A204.1 (cell line): ENCODE measurements around the gene BIN1.
"Not testable (repeated sequence)": the region's sequence is repeated elsewhere in the genome, so short reads cannot be mapped to it uniquely, and the experiment has no call there.

ENCODE experiments used
- FAIRE-seq: peaks from 2 replicates; lab custom pipeline; 2012; peaks lifted over from hg19 to GRCh38; lab: Jason Lieb, UNC

The BIN1 gene

DNA sequence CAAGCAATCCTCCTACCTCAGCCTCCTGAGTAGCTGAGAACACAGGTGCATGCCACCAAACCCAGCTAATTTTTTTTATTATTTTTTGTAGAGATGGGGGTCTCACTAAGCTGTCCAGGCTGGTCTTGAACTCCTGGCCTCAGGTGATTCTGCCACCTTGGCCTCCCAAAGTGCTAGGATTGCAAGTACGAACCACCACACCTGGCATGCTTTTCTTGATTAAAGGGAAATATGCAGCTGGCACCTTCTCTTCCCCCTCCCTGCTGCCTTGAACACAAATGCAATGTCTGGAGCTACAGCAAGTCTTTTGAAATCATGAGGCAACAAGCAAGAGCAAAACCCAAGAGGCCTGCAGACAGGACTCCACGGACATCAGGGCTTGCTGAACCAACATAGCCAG, 26.8 kb upstream of the BIN1 start:
- FAIRE-seq: no peak

DNA sequence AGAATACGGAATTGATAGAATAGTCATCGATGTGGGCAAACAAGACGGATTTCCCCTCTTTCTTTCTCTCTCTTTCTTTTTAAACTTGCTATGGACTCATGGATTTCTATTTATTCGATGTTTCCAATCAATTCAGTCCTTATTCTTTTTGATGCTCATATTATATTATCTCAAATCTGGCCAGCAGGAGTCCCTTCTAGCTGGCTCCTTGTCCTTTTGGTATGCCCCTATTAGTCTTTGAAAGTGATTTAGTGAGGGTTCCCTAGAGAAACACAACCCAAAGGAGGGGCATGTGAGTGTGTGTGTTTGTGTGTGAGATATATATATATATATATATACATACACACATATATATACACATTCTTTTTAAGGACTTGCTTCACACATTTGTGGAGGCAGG, 23.5 kb upstream of the BIN1 start:
- FAIRE-seq: no peak

DNA sequence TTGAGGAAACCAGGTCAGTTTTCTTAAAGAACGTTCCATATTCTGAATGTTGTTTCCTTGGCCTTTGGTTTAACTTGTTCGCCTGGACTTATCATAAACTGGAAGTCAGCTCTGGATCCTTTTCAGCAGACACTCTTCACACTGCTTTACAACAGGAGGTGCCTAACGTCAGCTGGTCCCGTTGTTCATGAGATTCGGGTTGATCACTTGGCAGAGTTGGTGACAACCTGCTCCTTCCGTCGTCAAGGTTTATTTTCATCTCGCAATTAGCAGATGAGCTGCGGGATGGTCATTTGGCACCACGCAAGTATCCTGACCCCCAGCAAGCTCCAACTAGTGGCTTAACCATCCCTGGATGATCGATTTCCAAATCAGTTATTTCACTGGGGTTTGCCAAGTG, 23.0 kb upstream of the BIN1 start:
- no peak for FAIRE-seq

DNA sequence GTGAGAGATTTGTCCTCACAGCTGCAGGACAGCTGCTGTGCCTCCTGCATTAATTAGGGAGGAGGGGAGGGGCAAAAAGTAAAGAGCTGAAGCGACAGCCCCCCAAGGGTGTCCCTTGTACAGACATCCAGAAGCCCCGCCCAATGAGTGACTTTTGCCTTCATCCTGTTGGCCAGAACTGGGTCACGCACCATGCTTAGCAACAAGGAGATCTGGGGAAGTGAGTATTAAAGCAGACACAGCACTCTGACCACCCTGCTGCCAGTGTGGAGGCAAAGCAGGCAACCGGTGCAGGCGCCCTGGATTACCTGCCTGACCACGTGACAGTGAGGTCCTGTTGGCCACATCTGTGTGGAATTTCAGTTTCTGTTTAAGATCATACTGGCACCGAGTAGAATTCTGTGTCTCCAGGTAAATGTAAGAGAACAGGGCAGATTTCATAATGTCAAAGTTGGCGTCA, 21.5 kb upstream of the BIN1 start:
- no peak for FAIRE-seq

- FAIRE-seq: no peak
Measured at GRCh38 chr2:127125821-127126220, 18.9 kb upstream of the BIN1 start.

DNA sequence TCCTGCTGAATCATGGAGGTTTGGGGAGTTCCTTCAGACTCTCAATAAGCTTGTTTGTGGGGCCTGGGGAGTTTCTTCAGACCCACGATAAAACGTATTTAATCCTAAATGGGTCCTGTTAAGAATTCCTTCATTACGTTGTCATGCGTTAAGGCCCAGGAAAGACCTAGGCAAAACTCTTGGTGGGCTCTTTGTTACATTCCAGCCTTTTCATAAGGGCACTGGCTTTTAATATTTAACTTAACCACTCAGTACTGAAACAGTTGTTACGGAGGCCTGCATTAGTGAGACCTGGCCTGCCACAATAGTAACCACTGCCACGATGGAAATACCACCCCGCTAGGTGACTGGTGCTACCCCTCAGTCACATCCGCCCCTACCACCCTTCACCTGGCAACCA, 17.5 kb upstream of the BIN1 start:
- no peak for FAIRE-seq

GRCh38 chr2:127122361-127123027, 15.5 kb upstream of the BIN1 start:
- no peak for FAIRE-seq

DNA sequence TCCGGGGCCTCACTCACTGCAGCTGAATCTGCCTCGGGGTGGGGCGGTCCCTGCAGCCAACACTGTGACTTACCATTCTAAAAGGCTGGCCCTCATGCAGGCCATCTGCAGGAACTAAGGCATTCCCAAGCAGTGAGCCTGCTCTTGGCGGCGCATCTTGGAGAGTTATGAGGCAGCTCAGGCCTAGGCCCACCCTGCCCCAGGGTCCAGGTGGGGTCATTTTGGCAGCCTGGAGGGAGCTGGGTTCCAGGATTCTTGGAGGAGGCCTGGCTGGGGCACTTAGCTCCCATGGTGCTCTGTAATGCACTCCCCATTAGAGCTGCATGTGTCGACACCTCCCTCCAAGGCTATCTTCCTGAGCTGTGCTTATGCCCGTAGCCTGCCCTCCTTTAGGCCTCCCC, 14.8 kb upstream of the BIN1 start:
- FAIRE-seq: no peak

- no peak for FAIRE-seq
Measured at GRCh38 chr2:127121353-127121752, 14.4 kb upstream of the BIN1 start.

GRCh38 chr2:127120408-127120807, 13.5 kb upstream of the BIN1 start:
- not testable (repeated sequence) for FAIRE-seq

DNA sequence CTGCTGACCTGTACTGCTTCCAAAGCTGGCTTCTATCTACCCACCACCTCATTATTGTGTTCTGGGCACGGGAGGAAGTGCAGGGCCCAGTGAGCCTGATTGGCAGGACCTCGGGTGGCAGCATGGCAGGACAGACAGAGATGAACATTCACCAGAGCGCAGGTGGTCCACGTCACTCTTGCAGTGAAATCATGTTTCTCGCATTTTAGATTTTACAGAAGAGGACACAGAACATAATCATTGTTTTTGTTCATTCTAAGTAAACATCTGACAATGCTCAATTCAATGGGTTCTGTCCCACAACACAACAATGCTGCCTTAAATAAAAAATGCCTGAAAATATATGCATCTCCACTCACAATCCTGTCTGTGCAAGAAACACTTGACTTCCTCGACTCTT, 11.5 kb upstream of the BIN1 start:
- FAIRE-seq: no peak

GRCh38 chr2:127118038-127118437, 11.1 kb upstream of the BIN1 start:
- FAIRE-seq: no peak

- FAIRE-seq: no peak
Measured at GRCh38 chr2:127117603-127118002, 10.6 kb upstream of the BIN1 start.

GRCh38 chr2:127115471-127116199, 8.7 kb upstream of the BIN1 start:
- no peak for FAIRE-seq

- FAIRE-seq: no peak
Measured at GRCh38 chr2:127110985-127111384, 4.0 kb upstream of the BIN1 start.

DNA sequence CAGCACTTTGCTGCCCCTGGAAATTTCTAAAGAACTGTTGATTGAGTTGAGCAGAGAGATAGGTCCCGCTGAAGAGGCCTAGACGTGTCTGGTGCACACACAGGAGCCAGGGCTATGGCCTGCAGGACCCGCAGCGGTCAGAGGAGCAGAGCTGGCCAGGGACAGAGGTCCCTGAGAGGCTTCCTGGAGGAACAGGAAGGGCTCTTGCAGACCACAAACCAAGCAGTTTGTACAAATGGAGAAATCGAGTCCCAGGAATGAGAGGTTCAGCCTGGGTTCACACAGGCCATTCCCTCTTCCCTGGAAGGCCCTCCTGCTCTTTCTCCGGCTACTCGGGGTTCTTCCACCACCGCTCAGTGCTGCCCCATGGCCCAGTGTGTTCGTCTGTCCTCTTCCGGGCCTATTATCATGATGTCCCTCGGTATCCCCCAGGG, 1.2 kb upstream of the BIN1 start:
- no peak for FAIRE-seq

DNA sequence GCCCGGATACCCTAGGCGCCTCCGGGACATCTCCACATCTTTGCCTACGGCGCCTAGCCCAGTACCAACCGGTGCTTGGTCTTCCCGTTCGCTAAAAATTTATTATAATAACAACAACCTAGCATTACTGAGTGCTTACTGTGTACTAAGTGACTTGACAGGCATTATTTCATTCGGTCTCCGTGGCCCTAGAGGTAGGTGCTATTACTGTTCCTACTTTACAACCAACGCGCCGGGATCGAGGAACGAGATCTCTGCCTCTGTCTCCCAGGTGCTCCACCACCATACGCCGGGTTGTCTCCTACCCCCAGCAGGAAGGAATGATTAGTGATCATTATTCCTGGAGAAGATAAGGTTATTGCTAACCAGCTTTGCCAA, 657 bp upstream of the BIN1 start:
- no peak for FAIRE-seq

DNA sequence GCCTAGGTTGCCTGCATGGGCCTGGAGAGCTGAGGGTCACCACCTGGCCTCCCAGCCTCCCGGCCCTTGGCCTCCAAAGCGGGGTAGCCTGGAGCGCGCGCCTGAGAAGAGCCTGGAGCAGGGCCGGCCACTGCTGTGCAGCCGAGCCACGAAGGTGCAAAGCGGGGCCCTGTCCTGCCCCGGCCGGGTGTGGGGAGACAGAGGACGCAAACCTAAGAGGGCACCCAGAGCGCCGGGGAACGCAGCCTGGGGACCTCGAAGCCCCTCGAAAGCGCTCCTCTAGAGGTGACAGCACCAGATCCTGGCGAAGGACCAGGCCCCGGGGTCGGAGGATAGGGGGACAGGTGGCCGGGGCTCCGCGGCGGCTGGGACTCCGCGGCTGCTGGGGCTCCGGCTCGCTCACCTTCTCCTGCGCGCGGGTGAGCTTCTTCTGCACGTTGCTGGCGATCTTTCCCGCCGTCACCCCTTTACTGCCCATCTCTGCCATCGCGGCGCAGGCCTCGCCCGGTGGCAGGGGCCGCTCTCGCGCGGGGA, 430 bp downstream of the BIN1 start:
- FAIRE-seq: no peak

- no peak for FAIRE-seq
Measured at GRCh38 chr2:127105656-127106456, 1.1 kb downstream of the BIN1 start.

DNA sequence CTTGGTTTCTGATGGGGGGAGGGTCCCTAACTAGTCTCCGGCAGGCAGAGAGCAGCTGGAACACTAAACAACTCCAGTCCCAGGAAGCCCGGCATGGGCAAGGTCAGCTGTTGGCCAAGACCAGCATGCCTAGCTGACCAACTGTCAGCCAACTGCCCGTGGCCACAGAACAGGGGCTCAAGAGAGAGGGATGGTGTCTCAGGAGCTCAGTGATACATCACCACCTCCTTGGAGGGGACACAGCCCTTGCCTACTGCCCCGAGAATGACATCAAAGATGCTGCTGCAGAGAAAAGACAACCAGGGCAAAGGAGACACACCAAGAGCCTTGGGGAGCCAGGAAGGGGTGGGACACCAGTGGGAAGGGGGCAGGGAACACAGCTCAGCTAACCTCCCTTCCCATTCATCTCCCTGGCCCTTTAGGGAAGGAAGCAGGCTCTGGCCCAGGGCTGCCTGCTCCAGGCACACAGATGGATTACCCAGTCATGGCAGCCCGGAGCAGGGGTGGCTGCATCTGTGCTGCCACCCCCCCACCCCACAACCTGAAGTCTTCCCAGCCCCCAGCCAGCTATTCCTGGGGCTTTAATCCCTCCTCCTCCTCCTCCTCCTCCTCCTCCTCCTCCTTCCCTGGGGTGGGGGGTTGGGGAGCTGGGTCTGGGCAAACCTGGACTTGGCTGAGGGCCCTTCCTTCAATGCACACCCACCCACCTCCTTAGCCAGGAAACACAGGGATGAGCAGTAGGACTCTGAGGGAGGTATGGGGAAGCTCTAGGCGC, 1.9 kb downstream of the BIN1 start:
- no peak for FAIRE-seq

- no peak for FAIRE-seq
Measured at GRCh38 chr2:127104166-127104660, 2.7 kb downstream of the BIN1 start.
